Measurements from ENCODE around the gene C17orf75.

DNA sequence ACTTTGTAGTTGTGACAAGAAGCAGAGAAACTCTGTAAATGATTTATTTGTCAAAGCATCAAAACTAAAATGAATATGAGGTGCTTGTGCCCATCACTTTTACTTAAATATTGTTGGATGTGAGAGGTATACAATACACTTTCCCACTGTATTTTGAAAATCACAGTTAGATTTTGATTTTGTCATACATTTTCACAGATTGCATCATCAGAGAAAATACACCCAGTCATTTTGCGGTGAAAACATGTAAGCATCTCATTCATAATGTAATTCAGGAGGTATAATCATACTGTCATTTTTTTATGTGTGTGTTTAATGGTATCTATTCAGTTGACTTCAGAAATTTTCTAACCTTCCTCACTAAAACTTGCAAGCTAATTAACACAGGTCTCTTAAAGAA, 19.3 kb upstream of the C17orf75 start:
- no peak for TF ChIP-seq EP300 (IDR thresholded peaks at IDR 0.05)
- TF ChIP-seq, protein P1, sequence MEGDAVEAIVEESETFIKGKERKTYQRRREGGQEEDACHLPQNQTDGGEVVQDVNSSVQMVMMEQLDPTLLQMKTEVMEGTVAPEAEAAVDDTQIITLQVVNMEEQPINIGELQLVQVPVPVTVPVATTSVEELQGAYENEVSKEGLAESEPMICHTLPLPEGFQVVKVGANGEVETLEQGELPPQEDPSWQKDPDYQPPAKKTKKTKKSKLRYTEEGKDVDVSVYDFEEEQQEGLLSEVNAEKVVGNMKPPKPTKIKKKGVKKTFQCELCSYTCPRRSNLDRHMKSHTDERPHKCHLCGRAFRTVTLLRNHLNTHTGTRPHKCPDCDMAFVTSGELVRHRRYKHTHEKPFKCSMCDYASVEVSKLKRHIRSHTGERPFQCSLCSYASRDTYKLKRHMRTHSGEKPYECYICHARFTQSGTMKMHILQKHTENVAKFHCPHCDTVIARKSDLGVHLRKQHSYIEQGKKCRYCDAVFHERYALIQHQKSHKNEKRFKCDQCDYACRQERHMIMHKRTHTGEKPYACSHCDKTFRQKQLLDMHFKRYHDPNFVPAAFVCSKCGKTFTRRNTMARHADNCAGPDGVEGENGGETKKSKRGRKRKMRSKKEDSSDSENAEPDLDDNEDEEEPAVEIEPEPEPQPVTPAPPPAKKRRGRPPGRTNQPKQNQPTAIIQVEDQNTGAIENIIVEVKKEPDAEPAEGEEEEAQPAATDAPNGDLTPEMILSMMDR (IDR thresholded peaks at IDR 0.05): no peak

Measured in gastroesophageal sphincter (tissue), 3 donors.